SK-N-SH (cell line): ENCODE measurements around the gene MAPK8IP3. TPM values are rescaled to one million over a fixed set of nuclear protein-coding genes. Genes with fewer than 3 reads are reported as not detected.

ENCODE experiments used
- CTCF ChIA-PET: fragments of 300-600, 350-600 bp; formaldehyde crosslinking; extraction: SDS; loops from one replicate; lab custom pipeline; 2021; lab: Yijun Ruan, JAX
- POLR2A ChIA-PET: fragments of 350-600 bp; sonication (Branson Sonifier 250); formaldehyde crosslinking; extraction: SDS; loops from one replicate; lab custom pipeline; 2020; ENCODE audit warnings: antibody characterized with exemption, inconsistent platforms; lab: Yijun Ruan, JAX
- DNase-seq: peaks from one replicate; pipeline ENCODE4 v3.0.0; 2012
- H2AFZ ChIP-seq: fragments of 200-600 bp; sonication (generic); 2 replicates; pipeline ENCODE4 v1.8.1; 2016; ENCODE audit warnings: antibody characterized with exemption, mild to moderate bottlenecking, low read depth
- H3F3A ChIP-seq: fragments of 200-600 bp; sonication (generic); replicated peaks from 2 replicates; pipeline ENCODE3; 2016; ENCODE audit warnings: antibody characterized with exemption, mild to moderate bottlenecking; ENCODE audit not compliant: insufficient read depth
- H3K27ac ChIP-seq, 2 experiments: fragments of 200-500 bp in 1 of 2; fragments of 200-600 bp in 1 of 2; sonication (Bioruptor generic) in 1 of 2; sonication (generic), shearing (Covaris generic) in 1 of 2; 2 replicates each; pipeline versions ENCODE4 v1.5.1 to v1.6.1; 2014 to 2016; ENCODE audit warnings: low read depth in 2 of 2, inconsistent platforms in 1 of 2, low read length in 1 of 2, mild to moderate bottlenecking in 1 of 2, mixed read lengths in 1 of 2
- H3K27me3 ChIP-seq: fragments of 200-600 bp; sonication (generic), shearing (Covaris generic); 2 replicates; pipeline ENCODE4 v1.6.1; 2016; ENCODE audit warnings: mixed run types; ENCODE audit not compliant: insufficient read depth
- H3K36me3 ChIP-seq, 2 experiments: fragments of 200-500 bp in 1 of 2; fragments of 200-600 bp in 1 of 2; sonication (Bioruptor generic) in 1 of 2; sonication (generic) in 1 of 2; replicated peaks in 1 of 2; 2 replicates each; pipeline versions ENCODE3 to v1.5.1; 2014 to 2016; ENCODE audit warnings: low read length in 1 of 2, mild to moderate bottlenecking in 1 of 2; ENCODE audit not compliant: insufficient read depth in 2 of 2, control insufficient read depth in 1 of 2
- H3K4me1 ChIP-seq, 2 experiments: fragments of 200-500 bp in 1 of 2; fragments of 200-600 bp in 1 of 2; sonication (Bioruptor generic) in 1 of 2; sonication (generic), shearing (Covaris generic) in 1 of 2; 2 replicates each; pipeline versions ENCODE4 v1.5.1 to v1.6.1; 2014 to 2016; ENCODE audit warnings: low read depth in 1 of 2, low read length in 1 of 2, mixed run types in 1 of 2; ENCODE audit not compliant: insufficient read depth in 2 of 2, control insufficient read depth in 1 of 2
- H3K4me2 ChIP-seq: fragments of 200-600 bp; sonication (generic), shearing (Covaris generic); 2 replicates; pipeline ENCODE4 v1.6.1; 2017; ENCODE audit warnings: mixed run types
- H3K4me3 ChIP-seq, 2 experiments: fragments of 200-500 bp in 1 of 2; fragments of 200-600 bp in 1 of 2; sonication (Bioruptor generic) in 1 of 2; sonication (generic), shearing (Covaris generic) in 1 of 2; 2 replicates each; pipeline versions ENCODE4 v1.5.1 to v1.8.1; 2014 to 2016; ENCODE audit warnings: low read depth in 2 of 2, inconsistent platforms in 1 of 2, low read length in 1 of 2, mild to moderate bottlenecking in 1 of 2, mixed read lengths in 1 of 2, moderate library complexity in 1 of 2
- H3K79me2 ChIP-seq: fragments of 200-600 bp; sonication (generic); 2 replicates; pipeline ENCODE4 v1.8.1; 2017; ENCODE audit warnings: mild to moderate bottlenecking; ENCODE audit not compliant: insufficient read depth
- H3K9ac ChIP-seq: fragments of 200-600 bp; sonication (generic); 2 replicates; pipeline ENCODE4 v1.6.1; 2017; ENCODE audit warnings: mixed run types
- H3K9me2 ChIP-seq: fragments of 200-600 bp; sonication (generic); 2 replicates; pipeline ENCODE4 v1.6.1; 2017; ENCODE audit warnings: mixed run types
- H3K9me3 ChIP-seq: fragments of 200-600 bp; sonication (generic); 2 replicates; pipeline ENCODE4 v1.6.1; 2017; ENCODE audit warnings: mixed run types, mild to moderate bottlenecking, moderate library complexity
- H4K20me1 ChIP-seq: fragments of 200-600 bp; sonication (generic); 2 replicates; pipeline ENCODE4 v1.6.1; 2017; ENCODE audit warnings: mild to moderate bottlenecking, mixed run types; ENCODE audit not compliant: insufficient read depth
- CHD2 ChIP-seq: fragments of 150-350 bp; IDR thresholded peaks from 2 replicates; pipeline ENCODE4 v1.6.1; 2018; ENCODE audit warnings: low read length; ENCODE audit not compliant: partially characterized antibody
- ELF1 ChIP-seq: IDR thresholded peaks from 2 replicates; pipeline ENCODE4 v1.4.0; 2012
- FOXM1 ChIP-seq: IDR thresholded peaks from 2 replicates; pipeline ENCODE4 v1.4.0; 2012; ENCODE audit warnings: low read depth, mild to moderate bottlenecking
- GABPA ChIP-seq: IDR thresholded peaks from 2 replicates; pipeline ENCODE4 v1.4.0; 2012; ENCODE audit warnings: low read depth, mild to moderate bottlenecking
- JUND ChIP-seq: IDR thresholded peaks from 2 replicates; pipeline ENCODE4 v1.4.0; 2012
- MEF2A ChIP-seq: IDR thresholded peaks from 2 replicates; pipeline ENCODE4 v1.4.0; 2012; ENCODE audit warnings: low read depth, borderline replicate concordance
- MXI1 ChIP-seq: IDR thresholded peaks from 2 replicates; pipeline ENCODE4 v1.6.1; 2012; ENCODE audit warnings: mild to moderate bottlenecking, low read depth, low read length, improper control_type of control experiment
- NFIC ChIP-seq: IDR thresholded peaks from 2 replicates; pipeline ENCODE4 v1.4.0; 2012; ENCODE audit warnings: borderline replicate concordance
- POLR2AphosphoS5 ChIP-seq: IDR thresholded peaks from 2 replicates; pipeline ENCODE4 v1.6.1; 2012; ENCODE audit warnings: low read depth, low read length
- RFX5 ChIP-seq: IDR thresholded peaks from 2 replicates; pipeline ENCODE4 v1.6.1; 2012; ENCODE audit warnings: mild to moderate bottlenecking, improper control_type of control experiment, low read length
- RXRA ChIP-seq: IDR thresholded peaks from 2 replicates; pipeline ENCODE4 v1.4.0; 2012; ENCODE audit warnings: low read depth, mild to moderate bottlenecking, borderline replicate concordance
- SMC3 ChIP-seq: IDR thresholded peaks from 2 replicates; pipeline ENCODE4 v1.6.1; 2012; ENCODE audit warnings: low read depth, low read length, improper control_type of control experiment
- TAF1 ChIP-seq: IDR thresholded peaks from 2 replicates; pipeline ENCODE4 v1.6.1; 2012; ENCODE audit warnings: low read depth, mild to moderate bottlenecking, low read length, moderate library complexity, borderline replicate concordance
- TCF12 ChIP-seq: IDR thresholded peaks from 2 replicates; pipeline ENCODE4 v1.4.0; 2012
- WGBS: methylation state at CpG from one replicate; pipeline ENCODE4 v1.1.6; 2017; ENCODE audit warnings: low lambda C conversion rate; 5-methylcytosine and 5-hydroxymethylcytosine counted together
- polyA plus RNA-seq, 3 experiments: library from polyadenylated mRNA; depleted of rRNA; stranded (reverse); fragments of >200 nt; gene quantifications; 2 replicates each; pipeline ENCODE4 v1.2.3, GENCODE V29; 2012
- TF ChIP-seq, protein P1 (sequence below): IDR thresholded peaks from 2 replicates; pipeline ENCODE4 v1.4.0; 2012; ENCODE audit warnings: low read depth
- TF ChIP-seq, protein P2 (sequence below): fragments of 150-350 bp; IDR thresholded peaks from 2 replicates; pipeline ENCODE4 v1.6.1; 2016; ENCODE audit warnings: mild to moderate bottlenecking, low read depth, low read length

The MAPK8IP3 gene
- polyA plus RNA-seq, 1 of the 3 experiments (the other 2 are of a cell fraction), result 57.3 TPM

DNA sequence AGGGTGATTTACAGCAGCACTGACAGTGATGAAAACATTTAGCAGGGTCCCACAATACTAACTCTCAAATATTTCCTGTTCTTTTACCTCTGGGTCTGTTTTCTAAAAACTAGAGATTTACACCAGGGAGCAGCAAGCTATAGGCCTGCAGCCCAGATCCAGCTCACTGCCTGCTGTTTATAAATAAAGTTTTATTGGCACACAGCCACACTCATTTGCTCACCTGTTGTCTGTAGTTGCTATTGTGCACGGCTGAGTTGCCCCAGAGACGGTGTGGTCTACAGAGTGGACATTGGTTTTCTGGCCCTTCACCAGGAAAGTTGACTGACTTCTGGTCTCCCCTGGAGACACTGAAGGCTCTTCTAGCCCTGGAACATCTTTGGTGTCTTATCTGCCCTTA, 44.2 kb upstream of the MAPK8IP3 start:
- Histone ChIP-seq H3K9ac (no peak overlapping the region), H3K4me1 (peaks cover 0 to 7% of the 10 kb centered on the region in 2 experiments; a peak in 1 of 4 replicates), H3K36me3 (peaks cover 22 to 74% of the 10 kb centered on the region in 2 experiments), H3K9me3 (no peaks in the 10 kb centered on the region), H3K27me3 (no peaks in the 10 kb centered on the region), H2AFZ (no peak overlapping the region), H3K27ac (no peak overlapping the region), H3K4me2 (no peak overlapping the region), H3K9me2 (no peaks in the 10 kb centered on the region), H3K79me2 (no peaks in the 10 kb centered on the region), H4K20me1 (no peaks in the 10 kb centered on the region), H3F3A (no peaks in the 10 kb centered on the region), H3K4me3 (no peak overlapping the region)
- ChIA-PET CTCF (no interaction called here), POLR2A (no interaction called here)
- 74% methylated on average over 2 of the region's 2 CpGs for WGBS
- TF ChIP-seq FOXM1 (no peak), GABPA (no peak), MXI1 (no peak), RFX5 (no peak), POLR2AphosphoS5 (no peak), RXRA (no peak), JUND (no peak), TCF12 (no peak), MEF2A (no peak), ELF1 (no peak), SMC3 (no peak), CHD2 (no peak), TAF1 (no peak)
- TF ChIP-seq, protein P1, sequence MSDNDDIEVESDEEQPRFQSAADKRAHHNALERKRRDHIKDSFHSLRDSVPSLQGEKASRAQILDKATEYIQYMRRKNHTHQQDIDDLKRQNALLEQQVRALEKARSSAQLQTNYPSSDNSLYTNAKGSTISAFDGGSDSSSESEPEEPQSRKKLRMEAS, result no peak
- TF ChIP-seq, protein P2, sequence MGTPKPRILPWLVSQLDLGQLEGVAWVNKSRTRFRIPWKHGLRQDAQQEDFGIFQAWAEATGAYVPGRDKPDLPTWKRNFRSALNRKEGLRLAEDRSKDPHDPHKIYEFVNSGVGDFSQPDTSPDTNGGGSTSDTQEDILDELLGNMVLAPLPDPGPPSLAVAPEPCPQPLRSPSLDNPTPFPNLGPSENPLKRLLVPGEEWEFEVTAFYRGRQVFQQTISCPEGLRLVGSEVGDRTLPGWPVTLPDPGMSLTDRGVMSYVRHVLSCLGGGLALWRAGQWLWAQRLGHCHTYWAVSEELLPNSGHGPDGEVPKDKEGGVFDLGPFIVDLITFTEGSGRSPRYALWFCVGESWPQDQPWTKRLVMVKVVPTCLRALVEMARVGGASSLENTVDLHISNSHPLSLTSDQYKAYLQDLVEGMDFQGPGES, result no peak
- no peak for DNase-seq

DNA sequence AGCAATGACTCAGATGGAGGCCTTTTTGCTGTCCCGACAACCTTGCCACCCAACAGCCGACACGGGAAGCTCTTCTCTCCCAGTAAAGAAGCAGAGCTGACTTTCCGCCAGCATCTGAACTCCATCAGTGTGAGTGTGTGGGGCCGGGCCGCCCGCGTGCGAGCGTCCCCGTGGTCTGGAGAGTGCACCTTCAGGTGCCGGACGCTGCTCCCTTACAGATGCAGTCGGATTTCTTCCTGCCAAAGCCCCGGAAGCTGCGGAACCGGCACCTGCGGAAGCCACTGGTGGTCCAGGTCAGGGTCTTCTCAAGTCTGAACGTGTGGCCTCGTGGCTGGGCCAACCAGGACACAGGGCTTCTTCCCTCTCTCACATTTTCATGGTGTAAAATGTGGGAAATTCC, 43.5 kb upstream of the MAPK8IP3 start:
- no peak overlapping the region for H3K9ac ChIP-seq
- no peak overlapping the region for H3K4me3 ChIP-seq
- no peak overlapping the region for H3K4me2 ChIP-seq
- no peaks in the 10 kb centered on the region for H3K9me3 ChIP-seq
- ChIA-PET CTCF (no interaction called here), POLR2A (interaction anchor here (0.6 kb wide), 1 partner anchor 117 kb away, joined by 3 read pairs; no protein-coding TSS in a partner anchor)
- H3K79me2 ChIP-seq, result no peaks in the 10 kb centered on the region
- WGBS, result 85% methylated on average over 7 of the region's 20 CpGs
- peaks cover 0 to 2% of the 10 kb centered on the region in 2 experiments; a peak in 1 of 4 replicates for H3K4me1 ChIP-seq
- H3K27me3 ChIP-seq, result no peaks in the 10 kb centered on the region
- DNase-seq, result no peak
- H3K9me2 ChIP-seq, result no peaks in the 10 kb centered on the region
- TF ChIP-seq TAF1, result no peak
- TF ChIP-seq CHD2, result no peak
- TF ChIP-seq FOXM1, result no peak
- no peak for TF ChIP-seq NFIC
- TF ChIP-seq, all 33 proteins: peak for 0
- Histone ChIP-seq H3F3A (no peaks in the 10 kb centered on the region), H3K36me3 (peaks cover 22 to 74% of the 10 kb centered on the region in 2 experiments), H4K20me1 (no peaks in the 10 kb centered on the region), H3K27ac (no peak overlapping the region), H2AFZ (no peak overlapping the region)
